ENCODE data around the gene SETDB2.

GRCh38 chr13:49517461-49517860 is 73.4 kb downstream of the SETDB2 start:
- TF ChIP-seq POLR2A (IDR thresholded peaks at IDR 0.05) (no peak), CTCF (IDR thresholded peaks at IDR 0.05) (no peak)

All from vagina (tissue), 2 donors.